Esophagus (tissue), 2 donors: Measurements from ENCODE around the gene SSR4. TPM values are rescaled to one million over a fixed set of nuclear protein-coding genes. Genes with fewer than 3 reads are reported as not detected.
A peak's percentile ranks its signal among the peaks of the same experiment; 100 is the strongest.

Source experiments
- H3K27ac ChIP-seq, 2 donors: one replicate each; pipeline ENCODE4 v1.5.1; 2013; ENCODE audit warnings: low read depth in 2 of 2, mild to moderate bottlenecking in 2 of 2, inconsistent platforms in 1 of 2, low read length in 1 of 2, moderate library complexity in 1 of 2
- H3K27me3 ChIP-seq, 2 donors: one replicate each; pipeline ENCODE4 v1.6.1; 2013; ENCODE audit warnings: low read length in 2 of 2, control low read depth in 1 of 2, mild to moderate bottlenecking in 1 of 2; ENCODE audit not compliant: insufficient read depth in 2 of 2, control insufficient read depth in 1 of 2
- H3K36me3 ChIP-seq, 2 donors: one replicate each; pipeline ENCODE4 v1.6.1; 2013; ENCODE audit warnings: low read length in 1 of 2; ENCODE audit not compliant: control insufficient read depth in 2 of 2, insufficient read depth in 2 of 2
- H3K4me1 ChIP-seq, 2 donors: one replicate each; pipeline ENCODE4 v1.6.1; 2013; ENCODE audit warnings: low read length in 1 of 2; ENCODE audit not compliant: control insufficient read depth in 2 of 2, insufficient read depth in 2 of 2
- H3K4me3 ChIP-seq, 2 donors: one replicate each; pipeline ENCODE4 v1.5.1; 2013; ENCODE audit warnings: low read length in 2 of 2, mild to moderate bottlenecking in 2 of 2, low read depth in 1 of 2, moderate library complexity in 1 of 2
- H3K9me3 ChIP-seq, 2 donors: one replicate each; pipeline ENCODE4 v1.6.1; 2013; ENCODE audit warnings: mild to moderate bottlenecking in 2 of 2, low read depth in 1 of 2, low read length in 1 of 2, moderate library complexity in 1 of 2; ENCODE audit not compliant: control insufficient read depth in 2 of 2, insufficient read depth in 1 of 2
- WGBS, 2 donors: extraction: QIAGEN DNeasy Blood & Tissue Kit; methylation state at CpG; one replicate each; pipeline ENCODE4 v1.1.7; 2013; 5-methylcytosine and 5-hydroxymethylcytosine counted together
- polyA plus RNA-seq, 2 donors: library from polyadenylated mRNA; stranded (reverse); fragments of 200-250 nt; gene quantifications; one replicate each; pipeline ENCODE4 v1.2.3, GENCODE V29; 2013
- donor health status: healthy with polysubstance abuse.
- donor health status: Bipolar disorder and iron deficiency.

The SSR4 gene
- polyA plus RNA-seq, 2 donors: 308 to 359 TPM

- Histone ChIP-seq H3K27ac (no peak overlapping the region), H3K36me3 (no peaks in the 10 kb centered on the region), H3K4me1 (peaks cover 0 to 29% of the 10 kb centered on the region in 2 donors), H3K9me3 (no peaks in the 10 kb centered on the region), H3K4me3 (no peak overlapping the region), H3K27me3 (no peaks in the 10 kb centered on the region)
- 73 to 81% methylated on average over 16 to 17 of the region's 18 CpGs for WGBS, 2 donors
Measured at GRCh38 chrX:153763298-153763932, 31.1 kb upstream of the SSR4 start.

- Histone ChIP-seq H3K27me3 (no peaks in the 10 kb centered on the region), H3K27ac (peak within 1 kb of the TSS in 1 of 2 donors; percentile 12), H3K4me1 (peaks cover 0 to 29% of the 10 kb centered on the region in 2 donors), H3K36me3 (peaks cover 0 to 2% of the 10 kb centered on the region in 2 donors), H3K4me3 (peak within 1 kb of the TSS; percentile 27 to 47), H3K9me3 (no peaks in the 10 kb centered on the region)
- WGBS, 2 donors: 15 to 32% methylated on average over 21 to 26 of the region's 26 CpGs
Measured at GRCh38 chrX:153763989-153764755, 30.3 kb upstream of the SSR4 start, which contains the start of gene PLXNB3. Gene PLXNB3, plus strand, starts transcription at chrX:153764249. Its CDS starts 1,287 bp downstream, at chrX:153765536.

GRCh38 chrX:153764786-153765137 lies 29.7 kb upstream of the SSR4 start:
- Histone ChIP-seq H3K4me1 (peaks cover 0 to 29% of the 10 kb centered on the region in 2 donors), H3K27me3 (no peaks in the 10 kb centered on the region), H3K4me3 (peak overlapping the region in 1 of 2 donors; percentile 47), H3K9me3 (no peaks in the 10 kb centered on the region), H3K36me3 (peaks cover 0 to 3% of the 10 kb centered on the region in 2 donors), H3K27ac (no peak overlapping the region)
- WGBS, 2 donors: 42 to 69% methylated on average over 7 of the region's 7 CpGs

- Histone ChIP-seq H3K27ac (peak overlapping the region in 1 of 2 donors; percentile 22), H3K4me3 (no peak overlapping the region), H3K4me1 (peaks cover 0 to 29% of the 10 kb centered on the region in 2 donors), H3K9me3 (no peaks in the 10 kb centered on the region), H3K27me3 (no peaks in the 10 kb centered on the region), H3K36me3 (peaks cover 0 to 3% of the 10 kb centered on the region in 2 donors)
- 46 to 67% methylated on average over 27 of the region's 27 CpGs for WGBS, 2 donors
Measured at GRCh38 chrX:153765138-153766079, 29.1 kb upstream of the SSR4 start.

- WGBS, 2 donors: 20 to 62% methylated on average over 20 to 21 of the region's 21 CpGs
- no peak overlapping the region for H3K4me3 ChIP-seq
- peaks cover 0 to 29% of the 10 kb centered on the region in 2 donors for H3K4me1 ChIP-seq
- no peaks in the 10 kb centered on the region for H3K9me3 ChIP-seq
- no peak overlapping the region for H3K27ac ChIP-seq
- H3K27me3 ChIP-seq: no peaks in the 10 kb centered on the region
- peaks cover 0 to 4% of the 10 kb centered on the region in 2 donors for H3K36me3 ChIP-seq
Measured at GRCh38 chrX:153766098-153766817, 28.2 kb upstream of the SSR4 start.

- Histone ChIP-seq H3K36me3 (peaks cover 0 to 7% of the 10 kb centered on the region in 2 donors), H3K9me3 (no peaks in the 10 kb centered on the region), H3K27me3 (no peaks in the 10 kb centered on the region), H3K4me3 (no peak overlapping the region), H3K27ac (no peak overlapping the region), H3K4me1 (peaks cover 0 to 29% of the 10 kb centered on the region in 2 donors)
- 76 to 78% methylated on average over 51 to 56 of the region's 56 CpGs for WGBS, 2 donors
Measured at GRCh38 chrX:153766871-153767673, 27.4 kb upstream of the SSR4 start.

GRCh38 chrX:153767674-153768055 lies 26.8 kb upstream of the SSR4 start:
- no peaks in the 10 kb centered on the region for H3K9me3 ChIP-seq
- peaks cover 0 to 29% of the 10 kb centered on the region in 2 donors for H3K4me1 ChIP-seq
- 94 to 95% methylated on average over 20 of the region's 20 CpGs for WGBS, 2 donors
- H3K27ac ChIP-seq: no peak overlapping the region
- no peak overlapping the region for H3K4me3 ChIP-seq
- peaks cover 0 to 7% of the 10 kb centered on the region in 2 donors for H3K36me3 ChIP-seq
- H3K27me3 ChIP-seq: no peaks in the 10 kb centered on the region

- Histone ChIP-seq H3K9me3 (no peaks in the 10 kb centered on the region), H3K27ac (no peak overlapping the region), H3K4me3 (no peak overlapping the region), H3K27me3 (no peaks in the 10 kb centered on the region), H3K4me1 (peaks cover 0 to 29% of the 10 kb centered on the region in 2 donors), H3K36me3 (peaks cover 0 to 7% of the 10 kb centered on the region in 2 donors)
- WGBS, 2 donors: 85 to 89% methylated on average over 15 to 22 of the region's 22 CpGs
Measured at GRCh38 chrX:153768311-153769157, 25.9 kb upstream of the SSR4 start.
